HepG2 (cell line): ENCODE results near the gene SGCB. TPM values are rescaled to one million over a fixed set of nuclear protein-coding genes. Genes with fewer than 3 reads are reported as not detected.

Experiments used
- ATAC-seq: fragments of 200-7000 bp; cut with Tn5 transposase; 3 replicates; pipeline ENCODE4 v1.9.1; 2020; ENCODE audit warnings: mild to moderate bottlenecking, moderate library complexity
- BruUV-seq: library from RNA; stranded (reverse); fragments of 400-500 nt; replicated peaks from 2 replicates; lab custom pipeline; 2021; lab: Mats Ljungman, UMichigan
- CTCF ChIA-PET: fragments of 300-600 bp; formaldehyde crosslinking; extraction: SDS; loops from one replicate; lab custom pipeline; 2021; ENCODE audit warnings: low total read pairs, inconsistent platforms, low intra/inter-chr PET ratio; lab: Yijun Ruan, JAX
- POLR2A ChIA-PET: fragments of 350-600 bp; sonication (Branson Sonifier 250); formaldehyde crosslinking; loops from one replicate; lab custom pipeline; 2020; ENCODE audit warnings: antibody characterized with exemption, inconsistent platforms; lab: Yijun Ruan, JAX
- DNase-seq: peaks from one replicate; pipeline ENCODE4 v3.0.0-alpha.2; 2015; ENCODE audit warnings: low spot score
- FAIRE-seq: peaks from 3 replicates; lab custom pipeline; 2011; peaks lifted over from hg19 to GRCh38; lab: Jason Lieb, UNC
- H2AFZ ChIP-seq: one replicate; pipeline ENCODE4 v1.6.1; 2011; ENCODE audit warnings: low read length, inconsistent platforms
- H3K27ac ChIP-seq: fragments of 300-600 bp; 3 replicates; pipeline ENCODE4 v1.8.0; 2011; ENCODE audit warnings: mixed run types, mild to moderate bottlenecking, mixed read lengths, low read length, inconsistent platforms; ENCODE audit not compliant: insufficient read depth; ENCODE audit errors: extremely low read length
- H3K27me3 ChIP-seq, 2 experiments: fragments of 200-600 bp in 1 of 2; 2 replicates in 1 of 2; 3 replicates in 1 of 2; pipeline versions ENCODE4 v1.6.0 to v1.8.0; 2011; ENCODE audit warnings: low read length in 2 of 2, mild to moderate bottlenecking in 2 of 2, moderate library complexity in 2 of 2, inconsistent platforms in 1 of 2; ENCODE audit not compliant: insufficient read depth in 2 of 2, control insufficient read depth in 1 of 2
- H3K36me3 ChIP-seq, 2 experiments: fragments of 200-600 bp in 1 of 2; replicated peaks in 1 of 2; 2 replicates in 1 of 2; 3 replicates in 1 of 2; pipeline versions ENCODE4 v1.5.1 to v1.8.0; 2011; ENCODE audit warnings: low read length in 2 of 2, inconsistent platforms in 1 of 2; ENCODE audit not compliant: insufficient read depth in 2 of 2, control insufficient read depth in 1 of 2
- H3K4me1 ChIP-seq: 2 replicates; pipeline ENCODE4 v1.5.1; 2012; ENCODE audit warnings: low read length, inconsistent platforms; ENCODE audit not compliant: insufficient read depth
- H3K4me2 ChIP-seq: 2 replicates; pipeline ENCODE4 v1.6.0; 2011; ENCODE audit warnings: low read depth, low read length, inconsistent platforms
- H3K4me3 ChIP-seq, 3 experiments: fragments of 200-600 bp in 1 of 3; sonication (generic), shearing (Covaris generic) in 1 of 3; replicated peaks in 1 of 3; 2 replicates each; pipeline ENCODE4 v1.5.1; 2011 to 2016; ENCODE audit warnings: low read length in 3 of 3, inconsistent platforms in 2 of 3, low read depth in 2 of 3, mild to moderate bottlenecking in 2 of 3, control low read depth in 1 of 3, mixed read lengths in 1 of 3; ENCODE audit not compliant: insufficient read depth in 1 of 3
- H3K79me2 ChIP-seq: one replicate; pipeline ENCODE4 v1.6.1; 2011; ENCODE audit warnings: low read length, inconsistent platforms; ENCODE audit not compliant: insufficient read depth
- H3K9ac ChIP-seq: 2 replicates; pipeline ENCODE4 v1.6.0; 2011; ENCODE audit warnings: mild to moderate bottlenecking, low read depth, low read length, inconsistent platforms; ENCODE audit not compliant: insufficient read depth
- H3K9me3 ChIP-seq: 2 replicates; pipeline ENCODE4 v1.5.1; 2012; ENCODE audit warnings: mild to moderate bottlenecking, low read length
- H4K20me1 ChIP-seq: 2 replicates; pipeline ENCODE4 v1.6.0; 2011; ENCODE audit warnings: inconsistent platforms, mild to moderate bottlenecking, low read length, moderate library complexity; ENCODE audit not compliant: insufficient read depth
- ERF ChIP-seq: IDR thresholded peaks from 2 replicates; pipeline ENCODE4 v1.6.1; 2018; ENCODE audit warnings: missing biosample characterization, missing genetic modification reagents
- HNRNPLL ChIP-seq: fragments of 200-400 bp; formaldehyde crosslinking; IDR thresholded peaks from 2 replicates; pipeline ENCODE4 v1.6.1; 2017; ENCODE audit warnings: mild to moderate bottlenecking, low read depth, low read length; ENCODE audit not compliant: poor library complexity, severe bottlenecking
- NONO ChIP-seq, 2 experiments: fragments of 450-650 bp in 1 of 2; sonication (generic) in 1 of 2; formaldehyde crosslinking in 1 of 2; IDR thresholded peaks in 1 of 2; conservative IDR thresholded peaks in 1 of 2; 2 replicates each; pipeline versions ENCODE4 v1.6.1 to v1.8.0; 2017 to 2022; ENCODE audit warnings: mild to moderate bottlenecking in 1 of 2, missing genetic modification reagents in 1 of 2, moderate library complexity in 1 of 2
- RFXANK ChIP-seq: IDR thresholded peaks from 2 replicates; pipeline ENCODE4 v1.6.1; 2016
- RORA ChIP-seq: sonication (generic); formaldehyde crosslinking; IDR thresholded peaks from 2 replicates; pipeline ENCODE4 v1.5.0; 2020; ENCODE audit warnings: mild to moderate bottlenecking, missing genetic modification reagents, moderate library complexity
- SMAD9 ChIP-seq: sonication (generic); formaldehyde crosslinking; IDR thresholded peaks from 2 replicates; pipeline ENCODE4 v1.5.1; 2020; ENCODE audit warnings: mild to moderate bottlenecking, missing genetic modification reagents
- TRIM24 ChIP-seq: sonication (generic); formaldehyde crosslinking; IDR thresholded peaks from 2 replicates; pipeline ENCODE4 v1.8.0; 2022; ENCODE audit warnings: mild to moderate bottlenecking, missing genetic modification reagents
- ZFP1 ChIP-seq: IDR thresholded peaks from 2 replicates; pipeline ENCODE4 v1.6.1; 2016
- ZNF207 ChIP-seq: fragments of 450-650 bp; IDR thresholded peaks from 2 replicates; pipeline ENCODE4 v1.6.1; 2016; ENCODE audit warnings: antibody characterized with exemption, borderline replicate concordance
- ZNF281 ChIP-seq: sonication (generic); formaldehyde crosslinking; IDR thresholded peaks from 2 replicates; pipeline ENCODE4 v1.4.0; 2020; ENCODE audit warnings: missing genetic modification reagents, borderline replicate concordance
- WGBS: methylation state at CpG from one replicate; pipeline ENCODE4 v1.1.6; 2017; ENCODE audit warnings: low lambda C conversion rate; 5-methylcytosine and 5-hydroxymethylcytosine counted together
- in situ Hi-C: cut with HindIII; loops from 2 replicates; pipeline ENCODE4 v1.10.0; 2017; ENCODE audit warnings: low pct_unique_long_range_greater_than_20kb; ENCODE audit not compliant: extremely low pct_ligation_motif_present
- intact Hi-C: fragments of 100-400 bp; cut with micrococcal nuclease; formaldehyde crosslinking; loops from one replicate; pipeline ENCODE4 v1.10.0; 2022; ENCODE audit not compliant: unreplicated experiment
- polyA plus RNA-seq, 8 experiments: library from polyadenylated mRNA; depleted of rRNA in 3 of 8; stranded (reverse) in 7 of 8; unstranded in 1 of 8; fragments of >200 nt; fragmentation: Illumina TruSeq in 4 of 8; extraction: Trizol in 4 of 8; gene quantifications; 2 replicates each; pipeline versions ENCODE4 v1.2.1 to v1.2.3, GENCODE V29; 2011 to 2016; ENCODE audit warnings: low read depth in 4 of 8, missing spikeins in 1 of 8, mixed read lengths in 1 of 8; ENCODE audit not compliant: insufficient read depth in 1 of 8
- total RNA-seq, 5 experiments: library from RNA; depleted of rRNA; stranded (reverse); fragments of >200 nt; fragmentation: Illumina TruSeq; extraction: Trizol; gene quantifications; 2 replicates each; pipeline ENCODE4 v1.2.3, GENCODE V29; 2016; ENCODE audit warnings: low read depth in 1 of 5
- TF ChIP-seq, protein P1 (sequence below): IDR thresholded peaks from 2 replicates; pipeline ENCODE4 v1.6.1; 2016; ENCODE audit warnings: low read depth, missing genetic modification reagents, missing compliant biosample characterization

The SGCB gene
- total and polyA plus RNA-seq, 2 of the 13 experiments (the other 11 are each of a cell fraction or from before 2014, with no cell fraction given): 2.2 to 4.8 TPM

- no peak overlapping the region for H3K4me3 ChIP-seq
- FAIRE-seq: no peak
- no TSS peak for BruUV-seq
- no peak overlapping the region for H3K4me2 ChIP-seq
- H3K4me1 ChIP-seq: peaks cover 14% of the 10 kb centered on the region; the same call in 1 of the 2 replicates
- no peaks in the 10 kb centered on the region for H3K27me3 ChIP-seq
- H4K20me1 ChIP-seq: no peaks in the 10 kb centered on the region
- no peak for DNase-seq
- H2AFZ ChIP-seq: no peak overlapping the region
- WGBS: 42% methylated on average over 1 of the region's 2 CpGs
- POLR2A ChIA-PET: no interaction called here
- TF ChIP-seq HNRNPLL (no peak), RFXANK (CRISPR knock-in tag) (no peak), ZFP1 (no peak), TRIM24 (no peak), SMAD9 (CRISPR knock-in tag) (no peak), ERF (CRISPR knock-in tag) (no peak), ZNF281 (CRISPR knock-in tag) (no peak), ZNF207 (no peak), RORA (CRISPR knock-in tag) (no peak), NONO (IDR thresholded peaks at IDR 0.05) (no peak), NONO (CRISPR knock-in tag; conservative IDR thresholded peaks at IDR 0.05) (no peak)
- TF ChIP-seq, protein P1, sequence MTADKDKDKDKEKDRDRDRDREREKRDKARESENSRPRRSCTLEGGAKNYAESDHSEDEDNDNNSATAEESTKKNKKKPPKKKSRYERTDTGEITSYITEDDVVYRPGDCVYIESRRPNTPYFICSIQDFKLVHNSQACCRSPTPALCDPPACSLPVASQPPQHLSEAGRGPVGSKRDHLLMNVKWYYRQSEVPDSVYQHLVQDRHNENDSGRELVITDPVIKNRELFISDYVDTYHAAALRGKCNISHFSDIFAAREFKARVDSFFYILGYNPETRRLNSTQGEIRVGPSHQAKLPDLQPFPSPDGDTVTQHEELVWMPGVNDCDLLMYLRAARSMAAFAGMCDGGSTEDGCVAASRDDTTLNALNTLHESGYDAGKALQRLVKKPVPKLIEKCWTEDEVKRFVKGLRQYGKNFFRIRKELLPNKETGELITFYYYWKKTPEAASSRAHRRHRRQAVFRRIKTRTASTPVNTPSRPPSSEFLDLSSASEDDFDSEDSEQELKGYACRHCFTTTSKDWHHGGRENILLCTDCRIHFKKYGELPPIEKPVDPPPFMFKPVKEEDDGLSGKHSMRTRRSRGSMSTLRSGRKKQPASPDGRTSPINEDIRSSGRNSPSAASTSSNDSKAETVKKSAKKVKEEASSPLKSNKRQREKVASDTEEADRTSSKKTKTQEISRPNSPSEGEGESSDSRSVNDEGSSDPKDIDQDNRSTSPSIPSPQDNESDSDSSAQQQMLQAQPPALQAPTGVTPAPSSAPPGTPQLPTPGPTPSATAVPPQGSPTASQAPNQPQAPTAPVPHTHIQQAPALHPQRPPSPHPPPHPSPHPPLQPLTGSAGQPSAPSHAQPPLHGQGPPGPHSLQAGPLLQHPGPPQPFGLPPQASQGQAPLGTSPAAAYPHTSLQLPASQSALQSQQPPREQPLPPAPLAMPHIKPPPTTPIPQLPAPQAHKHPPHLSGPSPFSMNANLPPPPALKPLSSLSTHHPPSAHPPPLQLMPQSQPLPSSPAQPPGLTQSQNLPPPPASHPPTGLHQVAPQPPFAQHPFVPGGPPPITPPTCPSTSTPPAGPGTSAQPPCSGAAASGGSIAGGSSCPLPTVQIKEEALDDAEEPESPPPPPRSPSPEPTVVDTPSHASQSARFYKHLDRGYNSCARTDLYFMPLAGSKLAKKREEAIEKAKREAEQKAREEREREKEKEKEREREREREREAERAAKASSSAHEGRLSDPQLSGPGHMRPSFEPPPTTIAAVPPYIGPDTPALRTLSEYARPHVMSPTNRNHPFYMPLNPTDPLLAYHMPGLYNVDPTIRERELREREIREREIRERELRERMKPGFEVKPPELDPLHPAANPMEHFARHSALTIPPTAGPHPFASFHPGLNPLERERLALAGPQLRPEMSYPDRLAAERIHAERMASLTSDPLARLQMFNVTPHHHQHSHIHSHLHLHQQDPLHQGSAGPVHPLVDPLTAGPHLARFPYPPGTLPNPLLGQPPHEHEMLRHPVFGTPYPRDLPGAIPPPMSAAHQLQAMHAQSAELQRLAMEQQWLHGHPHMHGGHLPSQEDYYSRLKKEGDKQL (CRISPR knock-in tag): no peak
- no peak overlapping the region for H3K9ac ChIP-seq
- ATAC-seq: no peak
- intact Hi-C loops: no loop called here
- no peak overlapping the region for H3K27ac ChIP-seq
- no peaks in the 10 kb centered on the region for H3K9me3 ChIP-seq
- H3K79me2 ChIP-seq: no peaks in the 10 kb centered on the region
- in situ Hi-C loops: no loop called here
- no peaks in the 10 kb centered on the region for H3K36me3 ChIP-seq
- CTCF ChIA-PET: no interaction called here
These were observed 32.4 kb downstream of the SGCB start for GRCh38 chr4:52005604-52006273.
